Fibroblast of skin of back (primary cell): Measurements from ENCODE around the gene ZNF12.
"Not testable (repeated sequence)": the region's sequence is repeated elsewhere in the genome, so short reads cannot be mapped to it uniquely, and the experiment has no call there.

Experiments
- DNase-seq: peaks from one replicate; pipeline ENCODE4 v3.0.0-alpha.2; 2013

The ZNF12 gene

DNA sequence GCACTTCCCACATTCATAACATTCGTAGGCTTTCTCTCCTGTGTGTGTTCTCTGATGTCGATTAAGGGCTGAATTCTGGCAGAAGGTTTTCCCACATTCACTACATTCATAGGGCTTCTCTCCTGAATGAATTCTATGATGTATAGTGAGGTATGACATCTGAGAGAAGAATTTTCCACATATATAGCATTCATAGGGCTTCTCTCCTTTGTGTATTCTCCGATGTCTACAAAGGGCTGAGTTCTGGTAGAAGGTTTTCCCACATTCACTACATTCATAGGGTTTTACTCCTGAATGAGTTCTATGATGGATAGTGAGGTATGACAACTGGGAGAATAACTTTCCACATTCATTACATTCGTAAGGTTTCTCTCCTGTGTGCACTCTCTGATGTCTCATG lies 15.6 kb downstream of the ZNF12 start:
- no peak for DNase-seq

DNA sequence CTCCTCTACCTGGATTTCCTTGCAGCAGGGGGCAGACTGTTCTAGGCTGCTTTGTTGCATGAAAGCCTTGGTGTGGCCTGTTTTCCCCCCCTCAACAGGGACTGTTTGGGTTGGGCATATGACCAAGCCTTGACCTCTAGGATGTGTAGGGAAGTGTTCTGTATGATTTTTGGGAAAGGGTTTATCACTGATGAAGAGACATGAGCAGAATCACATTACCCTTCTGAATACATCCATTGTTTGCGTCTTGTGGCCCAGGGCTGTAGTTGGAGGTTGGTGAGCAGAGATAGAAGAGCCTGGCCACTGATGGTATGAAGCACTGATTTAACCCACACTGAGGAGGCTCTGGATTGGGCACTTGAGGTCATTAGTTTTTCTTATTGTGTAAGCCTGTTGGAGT lies 26.6 kb downstream of the ZNF12 start:
- DNase-seq, result no peak

- DNase-seq, result no peak
Measured at GRCh38 chr7:6675807-6676405, 30.8 kb downstream of the ZNF12 start.

DNA sequence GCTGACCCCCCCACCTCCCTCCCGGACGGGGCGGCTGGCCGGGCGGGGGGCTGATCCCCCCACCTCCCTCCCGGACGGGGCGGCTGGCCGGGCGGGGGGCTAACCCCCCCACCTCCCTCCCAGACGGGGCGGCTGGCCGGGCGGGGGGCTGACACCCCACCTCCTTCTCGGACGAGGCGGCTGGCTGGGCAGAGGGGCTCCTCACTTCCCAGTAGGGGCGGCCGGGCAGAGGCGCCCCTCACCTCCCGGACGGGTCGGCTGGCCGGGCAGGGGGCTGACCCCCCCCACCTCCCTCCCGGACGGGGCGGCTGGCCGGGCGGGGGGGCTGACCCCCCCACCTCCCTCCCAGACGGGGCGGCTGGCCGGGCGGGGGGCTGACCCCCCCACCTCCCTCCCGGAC lies 35.9 kb downstream of the ZNF12 start:
- DNase-seq, result not testable (repeated sequence)

DNA sequence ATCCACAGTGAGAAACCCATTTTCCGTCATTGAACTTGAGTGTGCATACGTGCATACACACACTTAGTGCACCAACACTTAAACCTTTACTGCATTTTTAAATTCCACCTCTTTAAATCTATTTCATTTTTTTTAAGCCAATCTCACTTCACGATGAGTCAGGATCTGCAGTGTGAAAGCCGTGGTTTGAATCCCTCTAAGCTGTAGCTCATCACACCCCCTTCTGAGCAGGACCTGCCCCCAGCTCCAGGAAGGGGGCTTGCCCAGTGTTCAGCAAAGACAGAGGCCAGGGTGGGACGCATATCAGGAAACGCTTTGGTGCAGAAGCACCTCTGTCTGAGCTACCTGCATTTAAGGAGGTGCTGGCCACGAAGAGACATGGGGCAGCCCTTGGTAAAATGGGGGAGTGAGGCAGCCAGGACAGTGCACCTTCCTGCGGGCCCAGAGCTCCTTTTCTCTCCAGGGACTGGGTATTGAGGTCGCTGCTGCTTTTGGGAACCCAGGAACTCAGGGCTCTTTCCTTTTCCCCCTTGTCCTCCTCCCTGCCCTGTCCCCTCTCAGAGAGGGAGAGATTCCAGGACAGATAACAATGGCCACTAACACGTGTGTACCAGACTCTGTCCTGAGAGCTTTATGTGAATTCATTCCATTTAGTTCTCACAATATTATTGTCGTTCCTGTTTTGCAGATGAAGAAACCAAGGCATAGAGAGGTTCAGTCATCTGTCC lies 48.0 kb downstream of the ZNF12 start:
- no peak for DNase-seq

- DNase-seq, result no peak
Measured at GRCh38 chr7:6656413-6656812, 50.3 kb downstream of the ZNF12 start.

GRCh38 chr7:6655636-6656385 lies 50.9 kb downstream of the ZNF12 start:
- no peak for DNase-seq

DNA sequence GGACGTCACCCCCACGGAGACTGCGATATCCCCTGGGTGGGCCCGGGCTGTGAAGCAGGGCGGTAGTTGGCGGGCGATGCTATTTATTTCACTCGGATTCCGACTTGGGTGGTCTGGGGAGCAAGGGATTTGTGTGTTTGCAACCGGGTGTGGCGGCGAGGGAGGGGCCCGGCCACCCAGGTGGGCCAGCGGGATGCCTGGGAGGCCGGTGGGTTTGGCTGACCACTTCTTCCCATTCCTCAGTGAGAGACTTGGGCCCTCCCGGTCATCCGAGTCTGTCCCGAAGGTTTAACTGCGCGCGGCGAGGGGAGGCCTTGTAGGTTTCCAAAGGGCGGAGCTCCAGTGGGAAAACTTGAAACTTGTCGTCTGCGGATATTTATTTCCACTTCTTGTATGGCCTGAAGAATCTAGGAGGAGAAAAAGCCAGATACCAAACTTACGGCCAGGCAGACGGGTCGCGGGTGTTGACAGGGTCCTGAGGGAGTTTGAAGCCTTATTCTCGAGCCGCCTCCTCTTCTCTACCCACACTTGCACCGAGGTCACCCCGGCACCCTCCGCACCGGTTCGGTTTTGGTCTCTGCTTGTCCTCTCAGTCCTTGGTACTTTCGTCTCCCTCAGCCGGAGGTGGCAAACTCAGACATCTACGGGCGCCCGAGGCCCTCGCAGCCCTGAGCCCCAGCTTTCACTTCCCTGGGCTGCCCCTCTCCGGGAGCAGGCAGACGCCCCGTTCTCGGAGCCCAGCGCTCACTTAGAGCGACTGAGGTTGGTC lies 51.7 kb downstream of the ZNF12 start:
- no peak for DNase-seq

- DNase-seq, result no peak
Measured at GRCh38 chr7:6654113-6654841, 52.5 kb downstream of the ZNF12 start.

- DNase-seq, result no peak
Measured at GRCh38 chr7:6653071-6654003, 53.4 kb downstream of the ZNF12 start.

DNA sequence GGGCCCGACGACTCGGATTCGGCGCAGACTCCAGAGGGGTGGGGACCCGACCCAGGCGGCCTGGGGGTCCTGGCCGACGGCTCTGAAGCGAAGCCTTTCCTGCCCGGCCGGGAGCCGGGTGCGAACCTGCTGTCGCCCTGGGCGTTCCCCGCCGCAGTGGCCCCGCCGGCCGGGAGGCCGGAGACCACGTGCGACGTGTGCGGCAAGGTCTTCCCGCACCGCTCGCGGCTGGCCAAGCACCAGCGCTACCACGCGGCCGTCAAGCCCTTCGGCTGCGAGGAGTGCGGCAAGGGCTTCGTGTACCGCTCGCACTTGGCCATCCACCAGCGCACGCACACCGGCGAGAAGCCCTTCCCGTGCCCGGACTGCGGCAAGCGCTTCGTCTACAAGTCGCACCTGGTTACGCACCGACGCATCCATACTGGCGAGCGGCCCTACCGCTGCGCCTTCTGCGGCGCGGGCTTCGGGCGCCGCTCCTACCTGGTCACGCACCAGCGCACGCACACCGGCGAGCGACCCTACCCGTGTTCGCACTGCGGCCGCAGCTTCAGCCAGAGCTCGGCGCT lies 54.2 kb downstream of the ZNF12 start:
- no peak for DNase-seq

DNA sequence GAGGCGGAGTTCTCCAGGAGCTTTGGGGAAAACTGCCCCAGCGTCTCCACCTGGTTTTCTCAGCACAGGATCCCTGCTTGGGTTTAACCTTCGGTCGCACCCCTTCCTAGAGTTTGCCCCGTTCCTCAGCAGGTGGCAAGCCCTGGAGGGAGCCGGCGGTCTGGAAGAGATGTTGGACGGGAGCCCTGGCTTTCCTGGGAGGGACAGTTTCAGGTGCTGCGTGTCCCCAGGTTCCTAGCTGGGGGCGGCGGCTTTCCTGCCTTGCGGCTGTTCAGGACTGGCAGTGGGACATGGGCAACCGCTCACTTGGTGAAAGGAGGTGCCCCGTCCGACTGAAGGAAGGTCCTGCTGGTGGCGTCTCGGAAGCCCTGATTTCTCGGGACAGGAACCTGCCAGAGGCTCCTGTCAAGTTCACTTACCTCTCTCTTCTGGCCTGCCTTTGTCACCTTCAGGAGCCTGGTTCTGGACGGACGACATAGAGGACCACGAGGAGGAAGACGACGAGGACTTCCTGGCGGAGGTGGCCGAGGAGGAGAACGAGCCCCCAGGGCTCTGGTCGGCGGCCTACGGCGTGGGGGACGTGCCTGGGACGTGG lies 54.8 kb downstream of the ZNF12 start:
- no peak for DNase-seq

DNA sequence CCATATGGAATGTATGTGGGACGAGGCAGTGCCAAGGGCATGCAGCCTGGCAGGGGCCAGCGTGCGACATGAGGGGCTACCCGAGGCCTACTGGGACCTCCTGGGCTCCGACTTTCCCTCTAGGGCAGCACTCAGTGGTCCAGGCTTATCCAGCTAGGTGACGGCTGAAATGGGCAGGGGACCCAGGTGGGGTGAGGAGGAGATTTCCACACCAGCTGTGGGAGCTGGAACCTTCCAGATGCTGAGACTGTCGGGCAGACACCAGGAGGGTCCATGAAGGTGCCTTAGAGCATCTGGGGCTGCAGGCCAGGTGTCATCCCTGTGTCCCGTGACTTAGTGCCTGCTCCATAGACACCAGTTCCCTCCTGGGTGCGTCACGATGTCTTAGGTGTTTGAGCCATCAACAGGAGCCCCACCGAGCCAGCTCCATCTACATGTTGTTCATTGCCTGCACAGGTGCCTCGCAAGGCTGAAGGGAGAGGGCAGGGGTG lies 56.2 kb downstream of the ZNF12 start:
- DNase-seq, result no peak

DNA sequence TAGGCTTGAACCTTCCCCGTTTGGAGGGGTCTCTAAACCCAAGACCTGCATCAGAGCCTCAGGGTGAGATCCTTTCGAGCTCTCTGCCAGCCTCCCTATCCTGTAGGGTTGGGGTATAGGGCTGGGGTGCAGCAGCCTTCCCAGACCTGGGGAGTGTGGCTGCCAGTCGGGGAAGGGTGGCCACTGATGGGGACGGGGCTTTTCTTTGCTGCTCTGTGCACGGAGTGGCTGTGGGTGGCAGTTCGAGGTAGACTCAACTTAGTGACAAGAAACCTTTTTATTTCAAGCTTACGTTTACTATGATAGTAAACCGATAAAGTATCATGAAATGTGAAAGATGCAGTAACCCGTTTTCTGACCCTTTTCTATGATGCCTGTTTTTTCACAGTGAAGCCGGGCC lies 56.7 kb downstream of the ZNF12 start:
- no peak for DNase-seq

DNA sequence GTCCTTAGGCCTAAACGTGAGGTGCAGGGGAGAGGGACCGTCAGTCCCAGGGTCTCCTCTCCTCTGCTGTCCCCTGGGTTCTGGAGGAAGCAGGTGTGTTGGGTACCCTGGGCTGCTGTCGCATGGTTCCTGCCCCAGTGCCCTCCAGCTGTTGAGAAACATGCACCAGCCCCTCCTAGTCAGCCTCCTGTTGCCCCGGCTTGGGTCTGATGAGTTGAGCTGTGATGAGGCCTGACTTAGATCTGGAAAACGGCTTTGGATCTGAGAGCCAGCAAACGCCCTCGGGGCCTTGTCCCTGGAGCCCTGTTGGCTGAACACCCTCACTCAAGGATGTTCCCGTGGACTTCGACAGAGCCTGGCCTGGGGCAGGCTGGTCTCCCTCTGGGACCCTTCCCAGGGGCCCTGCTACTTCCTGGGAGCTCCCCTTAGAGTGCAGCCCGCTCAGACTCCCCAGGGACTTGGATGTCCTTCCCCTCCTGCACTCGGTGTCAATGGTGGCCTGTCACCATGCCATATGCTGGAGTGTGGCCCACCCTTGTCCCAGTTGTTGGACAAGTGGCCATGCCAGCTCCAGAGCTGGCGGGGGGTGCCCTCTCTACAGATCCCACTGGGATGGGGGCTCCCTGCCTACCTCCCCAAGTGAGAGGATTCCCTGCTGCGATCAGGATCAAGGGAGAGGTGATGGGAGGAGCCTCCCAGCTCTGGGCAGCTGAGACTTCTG lies 57.3 kb downstream of the ZNF12 start:
- no peak for DNase-seq

DNA sequence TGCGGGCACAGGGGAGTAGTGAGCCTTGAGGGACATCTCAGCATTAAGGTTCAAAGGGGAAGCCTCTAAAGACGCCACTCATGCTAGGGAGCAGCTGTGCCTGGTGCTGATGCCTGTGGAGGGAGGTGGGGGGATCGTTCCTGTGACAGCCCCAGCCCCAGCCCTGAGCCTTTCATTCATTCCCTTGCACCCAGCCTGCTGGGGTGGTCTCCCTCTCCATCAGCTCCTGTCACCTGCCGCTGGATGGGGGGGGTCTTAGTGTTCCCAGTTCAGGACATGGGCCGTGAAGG lies 58.0 kb downstream of the ZNF12 start:
- no peak for DNase-seq

DNA sequence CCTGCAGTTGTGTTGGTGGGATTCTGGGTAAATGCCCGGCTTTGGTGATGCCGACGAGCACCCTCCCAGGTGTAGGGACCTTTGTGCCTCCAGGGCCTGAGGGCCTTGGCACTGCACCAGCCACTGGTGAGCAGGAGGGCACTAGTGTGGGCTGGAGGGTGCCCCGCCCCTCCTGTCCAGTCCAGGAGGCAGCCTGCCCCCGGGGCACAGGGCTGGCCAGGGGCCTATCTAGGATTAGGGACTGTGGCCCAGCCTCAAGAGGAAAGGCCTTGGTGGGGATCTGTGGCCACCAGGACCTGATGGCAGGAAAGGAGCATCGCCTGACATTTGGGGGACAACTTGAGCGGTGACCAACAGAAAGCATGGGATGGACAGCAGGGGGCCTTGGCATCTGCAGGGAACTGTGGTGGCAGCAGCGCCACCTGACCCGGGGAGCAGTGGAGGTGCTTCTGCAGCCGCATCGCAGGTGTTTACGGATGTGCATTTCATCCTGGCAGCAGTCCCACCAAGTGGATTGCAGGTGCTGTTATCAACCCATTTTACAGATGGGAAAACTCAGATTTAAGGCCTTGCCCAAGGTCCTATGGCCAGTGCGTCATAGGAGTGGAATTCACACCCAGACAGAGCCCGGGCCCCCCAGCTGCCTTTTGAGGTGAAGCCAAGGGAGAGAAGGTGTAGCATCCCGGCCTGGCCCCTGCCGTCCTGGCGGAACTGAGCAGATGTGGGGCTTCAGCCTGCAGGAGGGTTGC lies 58.5 kb downstream of the ZNF12 start:
- DNase-seq, result no peak

DNA sequence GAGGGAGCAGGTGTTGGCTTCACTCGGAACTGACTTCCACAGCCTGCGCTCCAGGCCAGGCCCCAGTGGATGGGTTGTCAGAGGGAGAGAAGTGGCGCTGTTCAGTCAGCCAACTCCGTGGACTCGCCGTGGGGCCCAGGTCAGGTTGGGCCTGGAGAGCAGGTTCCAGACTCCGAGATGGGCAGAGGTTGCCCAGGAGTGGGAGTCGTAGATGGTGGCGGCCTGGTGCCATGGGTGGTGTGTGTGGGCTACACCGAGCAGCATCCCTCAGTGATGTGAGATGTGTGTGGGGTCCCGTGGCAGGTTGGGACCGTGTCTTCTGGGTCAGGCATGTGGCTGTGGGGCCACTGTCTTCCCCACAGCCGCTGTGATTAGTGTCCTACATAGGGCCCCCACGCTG lies 59.2 kb downstream of the ZNF12 start:
- no peak for DNase-seq

DNA sequence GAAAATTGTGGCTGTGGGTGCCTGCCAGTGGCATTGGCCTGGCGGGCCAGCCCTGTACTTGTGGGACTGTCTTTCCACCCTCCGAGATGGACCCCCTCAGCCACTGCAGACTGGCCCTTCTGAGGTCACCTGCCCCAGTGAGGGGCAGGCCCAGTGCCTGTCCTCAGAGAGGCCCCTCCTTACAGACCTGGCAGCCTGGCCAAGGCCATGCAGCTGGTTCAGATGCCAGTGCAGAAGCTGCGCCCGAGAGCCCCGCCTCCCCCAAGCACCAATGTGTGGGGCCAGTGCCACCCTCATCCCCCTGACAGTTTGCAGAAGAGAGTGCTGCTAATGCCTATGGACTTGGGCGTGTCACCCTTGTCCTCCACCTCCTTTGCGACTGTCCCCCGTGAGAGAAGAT lies 59.7 kb downstream of the ZNF12 start:
- DNase-seq, result no peak
